GM19463 (cell line): ENCODE data around the gene MFSD8.
"Not testable (repeated sequence)": the region's sequence is repeated elsewhere in the genome, so short reads cannot be mapped to it uniquely, and the experiment has no call there.

Source experiments
- ATAC-seq: cut with Tn5 transposase; IDR thresholded peaks from one replicate; pipeline ENCODE4 v1.9.1; 2021; ENCODE audit warnings: mild to moderate bottlenecking, moderate library complexity; ENCODE audit not compliant: unreplicated experiment

The MFSD8 gene

GRCh38 chr4:127957105-127957504, 7.9 kb downstream of the MFSD8 start:
- ATAC-seq: no peak

- no peak for ATAC-seq
Observed at GRCh38 chr4:127936974-127937373, 28.0 kb downstream of the MFSD8 start.

GRCh38 chr4:127931836-127932235, 33.1 kb downstream of the MFSD8 start:
- not testable (repeated sequence) for ATAC-seq

- ATAC-seq: no peak
Observed at GRCh38 chr4:127930175-127930574, 34.8 kb downstream of the MFSD8 start.

GRCh38 chr4:127925720-127926119, 39.3 kb downstream of the MFSD8 start:
- ATAC-seq: not testable (repeated sequence)

- ATAC-seq: no peak
Observed at GRCh38 chr4:127922226-127922625, 42.7 kb downstream of the MFSD8 start.

- ATAC-seq: no peak
Observed at GRCh38 chr4:127920521-127920920, 44.5 kb downstream of the MFSD8 start.

- no peak for ATAC-seq
Observed at GRCh38 chr4:127917151-127917550, 47.8 kb downstream of the MFSD8 start.

- no peak for ATAC-seq
Observed at GRCh38 chr4:127916512-127916911, 48.5 kb downstream of the MFSD8 start.

- no peak for ATAC-seq
Observed at GRCh38 chr4:127905029-127905428, 59.9 kb downstream of the MFSD8 start.

GRCh38 chr4:127899682-127900081, 65.3 kb downstream of the MFSD8 start:
- ATAC-seq: not testable (repeated sequence)

GRCh38 chr4:127896528-127896927, 68.4 kb downstream of the MFSD8 start:
- no peak for ATAC-seq

GRCh38 chr4:127896069-127896468, 68.9 kb downstream of the MFSD8 start:
- ATAC-seq: no peak

GRCh38 chr4:127889903-127890302, 75.1 kb downstream of the MFSD8 start:
- ATAC-seq: no peak

GRCh38 chr4:127888559-127888958, 76.4 kb downstream of the MFSD8 start:
- ATAC-seq: no peak

- ATAC-seq: peak; percentile 35
Observed at GRCh38 chr4:127881563-127881864, 83.5 kb downstream of the MFSD8 start.

GRCh38 chr4:127880763-127881562, 84.0 kb downstream of the MFSD8 start, which contains the start of gene PLK4:
TSS of gene PLK4 (plus strand) at chr4:127880893. CDS start at chr4:127881135, 242 bp downstream.
- ATAC-seq: peak; percentile 91

GRCh38 chr4:127875791-127876190, 89.2 kb downstream of the MFSD8 start:
- ATAC-seq: no peak

GRCh38 chr4:127870688-127871087, 94.3 kb downstream of the MFSD8 start:
- no peak for ATAC-seq

- no peak for ATAC-seq
Observed at GRCh38 chr4:127870281-127870680, 94.7 kb downstream of the MFSD8 start.

- ATAC-seq: no peak
Observed at GRCh38 chr4:127868196-127868595, 96.8 kb downstream of the MFSD8 start.
